Measurements from ENCODE around the gene WDR88. TPM values are rescaled to one million over a fixed set of nuclear protein-coding genes. Genes with fewer than 3 reads are reported as not detected.

WDR88 gene
- total and polyA plus RNA-seq, 2 of the 13 experiments (the other 11 are each of a cell fraction or from before 2014, with no cell fraction given), result not detected

DNA sequence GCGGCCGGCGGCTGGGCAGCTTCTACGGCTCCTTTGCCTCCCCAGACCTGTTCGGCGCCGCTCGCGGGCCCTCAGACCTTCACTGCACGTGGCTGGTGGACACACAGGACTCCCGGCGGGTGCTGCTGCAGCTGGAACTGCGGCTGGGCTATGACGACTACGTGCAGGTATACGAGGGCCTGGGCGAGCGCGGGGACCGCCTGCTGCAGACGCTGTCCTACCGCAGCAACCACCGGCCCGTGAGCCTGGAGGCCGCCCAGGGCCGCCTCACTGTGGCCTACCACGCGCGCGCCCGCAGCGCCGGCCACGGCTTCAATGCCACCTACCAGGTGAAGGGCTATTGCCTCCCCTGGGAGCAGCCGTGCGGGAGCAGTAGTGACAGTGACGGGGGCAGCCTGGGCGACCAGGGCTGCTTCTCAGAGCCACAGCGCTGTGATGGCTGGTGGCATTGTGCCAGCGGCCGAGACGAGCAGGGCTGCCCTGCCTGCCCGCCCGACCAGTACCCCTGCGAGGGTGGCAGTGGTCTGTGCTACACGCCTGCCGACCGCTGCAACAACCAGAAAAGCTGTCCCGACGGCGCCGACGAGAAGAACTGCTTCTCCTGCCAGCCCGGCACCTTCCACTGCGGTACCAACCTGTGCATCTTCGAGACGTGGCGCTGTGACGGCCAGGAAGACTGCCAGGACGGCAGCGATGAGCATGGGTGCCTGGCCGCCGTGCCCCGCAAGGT lies 73.8 kb downstream of the WDR88 start:
- Histone ChIP-seq H3K9me3 (ENCODE audit: low read length) (no peaks in the 10 kb centered on the region), H3K4me2 (ENCODE audit: low read depth, low read length) (no peak overlapping the region), H3K79me2 (ENCODE audit: insufficient read depth, low read length) (peaks cover under 1% of the 10 kb centered on the region), H4K20me1 (ENCODE audit: insufficient read depth, low read length) (no peaks in the 10 kb centered on the region), H3K4me3 (replicated peaks in 1 of 3; ENCODE audit: insufficient read depth in 1 of 3, low read depth in 2 of 3, low read length in 3 of 3) (no peak overlapping the region), H3K4me1 (ENCODE audit: insufficient read depth, low read length) (no peaks in the 10 kb centered on the region), H3K27me3 (ENCODE audit: control insufficient read depth in 1 of 2, insufficient read depth in 2 of 2, low read length in 2 of 2) (no peaks in the 10 kb centered on the region), H3K9ac (ENCODE audit: insufficient read depth, low read depth, low read length) (no peak overlapping the region), H2AFZ (ENCODE audit: low read length) (no peak overlapping the region), H3K36me3 (replicated peaks in 1 of 2; ENCODE audit: control insufficient read depth in 1 of 2, insufficient read depth in 2 of 2, low read length in 2 of 2) (peaks cover 20 to 28% of the 10 kb centered on the region in 2 experiments), H3K27ac (ENCODE audit: extremely low read length, insufficient read depth, low read length) (no peak overlapping the region)
- in situ Hi-C loops (cut with HindIII; ENCODE audit: extremely low pct_ligation_motif_present, low pct_unique_long_range_greater_than_20kb) (no loop called here), intact Hi-C loops (cut with micrococcal nuclease; ENCODE audit: unreplicated experiment) (no loop called here)
- CTCF ChIA-PET (ENCODE audit: low intra/inter-chr PET ratio, low total read pairs), result no interaction called here
- 97% methylated on average over 21 of the region's 64 CpGs for WGBS (ENCODE audit: low lambda C conversion rate)
- BruUV-seq (replicated peaks), result no TSS peak
- TF ChIP-seq, protein P1, sequence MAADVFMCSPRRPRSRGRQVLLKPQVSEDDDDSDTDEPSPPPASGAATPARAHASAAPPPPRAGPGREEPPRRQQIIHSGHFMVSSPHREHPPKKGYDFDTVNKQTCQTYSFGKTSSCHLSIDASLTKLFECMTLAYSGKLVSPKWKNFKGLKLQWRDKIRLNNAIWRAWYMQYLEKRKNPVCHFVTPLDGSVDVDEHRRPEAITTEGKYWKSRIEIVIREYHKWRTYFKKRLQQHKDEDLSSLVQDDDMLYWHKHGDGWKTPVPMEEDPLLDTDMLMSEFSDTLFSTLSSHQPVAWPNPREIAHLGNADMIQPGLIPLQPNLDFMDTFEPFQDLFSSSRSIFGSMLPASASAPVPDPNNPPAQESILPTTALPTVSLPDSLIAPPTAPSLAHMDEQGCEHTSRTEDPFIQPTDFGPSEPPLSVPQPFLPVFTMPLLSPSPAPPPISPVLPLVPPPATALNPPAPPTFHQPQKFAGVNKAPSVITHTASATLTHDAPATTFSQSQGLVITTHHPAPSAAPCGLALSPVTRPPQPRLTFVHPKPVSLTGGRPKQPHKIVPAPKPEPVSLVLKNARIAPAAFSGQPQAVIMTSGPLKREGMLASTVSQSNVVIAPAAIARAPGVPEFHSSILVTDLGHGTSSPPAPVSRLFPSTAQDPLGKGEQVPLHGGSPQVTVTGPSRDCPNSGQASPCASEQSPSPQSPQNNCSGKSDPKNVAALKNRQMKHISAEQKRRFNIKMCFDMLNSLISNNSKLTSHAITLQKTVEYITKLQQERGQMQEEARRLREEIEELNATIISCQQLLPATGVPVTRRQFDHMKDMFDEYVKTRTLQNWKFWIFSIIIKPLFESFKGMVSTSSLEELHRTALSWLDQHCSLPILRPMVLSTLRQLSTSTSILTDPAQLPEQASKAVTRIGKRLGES (CRISPR knock-in tag; IDR thresholded peaks at IDR 0.05; ENCODE audit: borderline replicate concordance), result no peak
- no peak for TF ChIP-seq ZNF446 (CRISPR knock-in tag; IDR thresholded peaks at IDR 0.05)
- TF ChIP-seq RBFOX2 (IDR thresholded peaks at IDR 0.05; ENCODE audit: low read depth, low read length), result peak; percentile 51
- TF ChIP-seq AGO2 (optimal IDR thresholded peaks at IDR 0.05; ENCODE audit: low read depth, low read length), result peak; percentile 35
- peak; percentile 7 for TF ChIP-seq HNRNPLL (IDR thresholded peaks at IDR 0.05; ENCODE audit: low read depth, low read length, poor library complexity, severe bottlenecking)
- no peak for DNase-seq (ENCODE audit: low spot score)
- FAIRE-seq, result no peak
- POLR2A ChIA-PET, result no interaction called here
- no peak for ATAC-seq
